Right hindlimb (tissue), 1 donor: ENCODE results near the gene C20orf173.
"Not testable (repeated sequence)": the region's sequence is repeated elsewhere in the genome, so short reads cannot be mapped to it uniquely, and the experiment has no call there.

ENCODE experiments used
- DNase-seq: peaks from one replicate; pipeline ENCODE4 v3.0.0-alpha.2; 2018

The C20orf173 gene

GRCh38 chr20:35529552-35529951 lies at the start of gene C20orf173:
Gene C20orf173 (minus strand): TSS chr20:35529652. CDS start chr20:35529373, 279 bp downstream.
- no peak for DNase-seq

GRCh38 chr20:35579196-35579595 lies 49.7 kb upstream of the C20orf173 start:
- no peak for DNase-seq

GRCh38 chr20:35578469-35578868 lies 49.0 kb upstream of the C20orf173 start:
- DNase-seq: no peak

GRCh38 chr20:35576816-35577215 lies 47.4 kb upstream of the C20orf173 start:
- DNase-seq: no peak

- DNase-seq: no peak
Measured at GRCh38 chr20:35575958-35576357, 46.5 kb upstream of the C20orf173 start.

- no peak for DNase-seq
Measured at GRCh38 chr20:35572838-35573237, 43.4 kb upstream of the C20orf173 start.

GRCh38 chr20:35571555-35571954 lies 42.1 kb upstream of the C20orf173 start:
- no peak for DNase-seq

- no peak for DNase-seq
Measured at GRCh38 chr20:35568645-35569044, 39.2 kb upstream of the C20orf173 start.

- DNase-seq: no peak
Measured at GRCh38 chr20:35564905-35565304, 35.5 kb upstream of the C20orf173 start.

- no peak for DNase-seq
Measured at GRCh38 chr20:35563834-35564233, 34.4 kb upstream of the C20orf173 start.

- DNase-seq: no peak
Measured at GRCh38 chr20:35562541-35563110, 33.2 kb upstream of the C20orf173 start.

GRCh38 chr20:35561671-35562070 lies 32.2 kb upstream of the C20orf173 start:
- no peak for DNase-seq

- no peak for DNase-seq
Measured at GRCh38 chr20:35561268-35561667, 31.8 kb upstream of the C20orf173 start.

GRCh38 chr20:35560541-35560940 lies 31.1 kb upstream of the C20orf173 start:
- DNase-seq: no peak

GRCh38 chr20:35560105-35560511 lies 30.7 kb upstream of the C20orf173 start:
- no peak for DNase-seq

GRCh38 chr20:35559042-35559693 lies 29.7 kb upstream of the C20orf173 start:
- no peak for DNase-seq

- no peak for DNase-seq
Measured at GRCh38 chr20:35558451-35558850, 29.0 kb upstream of the C20orf173 start.

GRCh38 chr20:35556871-35557270 lies 27.4 kb upstream of the C20orf173 start:
- DNase-seq: no peak

GRCh38 chr20:35555951-35556645 lies 26.6 kb upstream of the C20orf173 start:
- no peak for DNase-seq

- DNase-seq: not testable (repeated sequence)
Measured at GRCh38 chr20:35555461-35555860, 26.0 kb upstream of the C20orf173 start.

- DNase-seq: no peak
Measured at GRCh38 chr20:35552914-35553313, 23.5 kb upstream of the C20orf173 start.

GRCh38 chr20:35551503-35551902 lies 22.1 kb upstream of the C20orf173 start:
- no peak for DNase-seq

- no peak for DNase-seq
Measured at GRCh38 chr20:35547329-35547728, 17.9 kb upstream of the C20orf173 start.

GRCh38 chr20:35546127-35546526 lies 16.7 kb upstream of the C20orf173 start:
- DNase-seq: no peak
